ENCODE data around the gene EIF2AK3. TPM values are rescaled to one million over a fixed set of nuclear protein-coding genes. Genes with fewer than 3 reads are reported as not detected.

The EIF2AK3 gene
- total and polyA plus RNA-seq, 2 of the 13 experiments (the other 11 are each of a cell fraction or from before 2014, with no cell fraction given) = 10.3 to 30.6 TPM

- TF ChIP-seq MYPOP (CRISPR knock-in tag; IDR thresholded peaks at IDR 0.05) = no peak
- no peak for TF ChIP-seq TFAP4 (IDR thresholded peaks at IDR 0.05; ENCODE audit: borderline replicate concordance, low read depth)
- TF ChIP-seq TFDP1 (CRISPR knock-in tag; IDR thresholded peaks at IDR 0.05; ENCODE audit: borderline replicate concordance) = no peak
- TF ChIP-seq UBTF (CRISPR knock-in tag; IDR thresholded peaks at IDR 0.05) = no peak
- TF ChIP-seq FOXA1 (IDR thresholded peaks at IDR 0.05) = no peak
- no peak for TF ChIP-seq FOXA1 (CRISPR knock-in tag; IDR thresholded peaks at IDR 0.05)
- no peak for TF ChIP-seq ZNF503 (CRISPR knock-in tag; IDR thresholded peaks at IDR 0.05)
- no peak for TF ChIP-seq ZNF512 (CRISPR knock-in tag; IDR thresholded peaks at IDR 0.05)
- TF ChIP-seq CTCF (CRISPR knock-in tag; IDR thresholded peaks at IDR 0.05) = peak; percentile 83
- no peak for TF ChIP-seq SNAPC5 (CRISPR knock-in tag; IDR thresholded peaks at IDR 0.05; ENCODE audit: borderline replicate concordance)
- TF ChIP-seq MTF1 (CRISPR knock-in tag; IDR thresholded peaks at IDR 0.05) = no peak
- no peak for TF ChIP-seq HBP1 (CRISPR knock-in tag; IDR thresholded peaks at IDR 0.05; ENCODE audit: low read depth)
- no peak for TF ChIP-seq SAFB2 (CRISPR knock-in tag; IDR thresholded peaks at IDR 0.05; ENCODE audit: borderline replicate concordance, low read depth)
- no peak for TF ChIP-seq CCDC6 (CRISPR knock-in tag; IDR thresholded peaks at IDR 0.05)
These were observed 36.2 kb downstream of the EIF2AK3 start (continued) for GRCh38 chr2:88590998-88591613.
